HEK293 (cell line): ENCODE results near the gene HSD17B1.

Experiments
- CTCF ChIA-PET: fragments of 350-600 bp; formaldehyde crosslinking; extraction: SDS; loops from one replicate; lab custom pipeline; 2021; ENCODE audit warnings: antibody characterized with exemption; lab: Yijun Ruan, JAX
- POLR2A ChIA-PET: fragments of 300-600 bp; formaldehyde crosslinking; extraction: SDS; loops from one replicate; lab custom pipeline; 2020; ENCODE audit warnings: antibody characterized with exemption, inconsistent platforms; lab: Yijun Ruan, JAX
- H3K27ac ChIP-seq: fragments of 200-500 bp; sonication (Bioruptor generic); 2 replicates; pipeline ENCODE4 v1.5.1; 2014; ENCODE audit warnings: low read depth, low read length, control low read depth, inconsistent platforms; ENCODE audit errors: extremely low read depth
- H3K36me3 ChIP-seq, 2 experiments: fragments of 200-500 bp in 1 of 2; sonication (Bioruptor generic) in 1 of 2; 1 replicate in 1 of 2; 2 replicates in 1 of 2; pipeline ENCODE4 v1.5.1; 2014 to 2017; ENCODE audit warnings: inconsistent platforms in 2 of 2, low read length in 2 of 2; ENCODE audit not compliant: control insufficient read depth in 2 of 2, insufficient read depth in 1 of 2
- H3K4me1 ChIP-seq: fragments of 200-500 bp; sonication (Bioruptor generic); 2 replicates; pipeline ENCODE4 v1.5.1; 2014; ENCODE audit warnings: mild to moderate bottlenecking, low read length, inconsistent platforms; ENCODE audit not compliant: control insufficient read depth, insufficient read depth
- H3K4me3 ChIP-seq: 2 replicates; pipeline ENCODE4 v1.5.1; 2011; ENCODE audit warnings: low read depth, mild to moderate bottlenecking, control low read depth, low read length, moderate library complexity
- H3K9me3 ChIP-seq: fragments of 200-500 bp; sonication (Bioruptor generic); 2 replicates; pipeline ENCODE4 v1.5.1; 2014; ENCODE audit warnings: low read depth, low read length, inconsistent platforms; ENCODE audit not compliant: control insufficient read depth, insufficient read depth
- MZF1 ChIP-seq: fragments of 450-650 bp; formaldehyde crosslinking; IDR thresholded peaks from 2 replicates; pipeline ENCODE4 v1.5.1; 2017; ENCODE audit warnings: missing biosample characterization, missing genetic modification characterization, borderline replicate concordance
- OSR2 ChIP-seq: fragments of 450-650 bp; formaldehyde crosslinking; IDR thresholded peaks from 2 replicates; pipeline ENCODE4 v1.5.1; 2016; ENCODE audit warnings: missing biosample characterization, missing genetic modification characterization
- ZIC2 ChIP-seq: fragments of 450-650 bp; formaldehyde crosslinking; IDR thresholded peaks from 2 replicates; pipeline ENCODE4 v1.5.1; 2016; ENCODE audit warnings: missing biosample characterization, missing genetic modification characterization
- ZNF114 ChIP-seq: fragments of 450-650 bp; formaldehyde crosslinking; IDR thresholded peaks from 2 replicates; pipeline ENCODE4 v1.5.0; 2017; ENCODE audit warnings: missing biosample characterization, missing genetic modification characterization
- ZNF211 ChIP-seq: fragments of 450-650 bp; formaldehyde crosslinking; IDR thresholded peaks from 2 replicates; pipeline ENCODE4 v1.5.1; 2016; ENCODE audit warnings: low read depth, missing biosample characterization, missing genetic modification characterization
- ZNF416 ChIP-seq: fragments of 450-650 bp; formaldehyde crosslinking; IDR thresholded peaks from 2 replicates; pipeline ENCODE4 v1.5.1; 2016; ENCODE audit warnings: missing biosample characterization, missing genetic modification characterization
- TF ChIP-seq, protein P1 (sequence below): fragments of 450-650 bp; formaldehyde crosslinking; IDR thresholded peaks from 2 replicates; pipeline ENCODE4 v1.5.1; 2017; ENCODE audit warnings: missing biosample characterization, missing genetic modification characterization
- TF ChIP-seq, protein P2 (sequence below): fragments of 450-650 bp; formaldehyde crosslinking; IDR thresholded peaks from 2 replicates; pipeline ENCODE4 v1.5.1; 2016; ENCODE audit warnings: missing biosample characterization, missing genetic modification characterization

HSD17B1 gene

DNA sequence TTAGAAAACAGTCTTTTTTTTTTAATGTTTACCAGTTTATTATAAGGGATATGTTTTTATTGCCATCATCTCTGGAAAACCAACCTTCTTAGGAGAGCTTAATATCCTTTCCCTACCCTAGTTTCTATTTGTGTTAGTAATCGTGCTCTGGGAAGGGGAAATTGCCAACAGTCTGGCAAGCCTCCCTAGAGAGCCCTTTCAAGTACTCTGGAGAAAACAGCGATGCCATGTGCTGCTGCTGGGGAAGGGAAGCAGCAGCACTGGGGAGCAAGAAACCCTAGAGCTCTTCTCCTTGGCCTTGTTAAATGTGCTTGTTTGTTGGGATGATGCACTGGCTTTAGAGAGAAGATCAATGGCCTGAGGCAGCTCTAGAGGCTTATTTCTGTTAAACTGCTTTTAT, 46.2 kb downstream of the HSD17B1 start:
- peaks cover 6 to 12% of the 10 kb centered on the region in 2 experiments; a peak in 2 of 3 replicates for H3K36me3 ChIP-seq
- H3K9me3 ChIP-seq: no peaks in the 10 kb centered on the region
- H3K4me3 ChIP-seq: no peak overlapping the region
- no peak for TF ChIP-seq ZNF416 (tag by site-specific recombination)
- TF ChIP-seq ZIC2 (tag by site-specific recombination): no peak
- peak; percentile 71; the same call in 1 of the 2 replicates for TF ChIP-seq MZF1
- TF ChIP-seq ZNF114: no peak
- TF ChIP-seq, protein P1, sequence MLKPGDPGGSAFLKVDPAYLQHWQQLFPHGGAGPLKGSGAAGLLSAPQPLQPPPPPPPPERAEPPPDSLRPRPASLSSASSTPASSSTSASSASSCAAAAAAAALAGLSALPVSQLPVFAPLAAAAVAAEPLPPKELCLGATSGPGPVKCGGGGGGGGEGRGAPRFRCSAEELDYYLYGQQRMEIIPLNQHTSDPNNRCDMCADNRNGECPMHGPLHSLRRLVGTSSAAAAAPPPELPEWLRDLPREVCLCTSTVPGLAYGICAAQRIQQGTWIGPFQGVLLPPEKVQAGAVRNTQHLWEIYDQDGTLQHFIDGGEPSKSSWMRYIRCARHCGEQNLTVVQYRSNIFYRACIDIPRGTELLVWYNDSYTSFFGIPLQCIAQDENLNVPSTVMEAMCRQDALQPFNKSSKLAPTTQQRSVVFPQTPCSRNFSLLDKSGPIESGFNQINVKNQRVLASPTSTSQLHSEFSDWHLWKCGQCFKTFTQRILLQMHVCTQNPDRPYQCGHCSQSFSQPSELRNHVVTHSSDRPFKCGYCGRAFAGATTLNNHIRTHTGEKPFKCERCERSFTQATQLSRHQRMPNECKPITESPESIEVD: peak; percentile 44; the same call in 1 of the 2 replicates
- TF ChIP-seq, protein P2, sequence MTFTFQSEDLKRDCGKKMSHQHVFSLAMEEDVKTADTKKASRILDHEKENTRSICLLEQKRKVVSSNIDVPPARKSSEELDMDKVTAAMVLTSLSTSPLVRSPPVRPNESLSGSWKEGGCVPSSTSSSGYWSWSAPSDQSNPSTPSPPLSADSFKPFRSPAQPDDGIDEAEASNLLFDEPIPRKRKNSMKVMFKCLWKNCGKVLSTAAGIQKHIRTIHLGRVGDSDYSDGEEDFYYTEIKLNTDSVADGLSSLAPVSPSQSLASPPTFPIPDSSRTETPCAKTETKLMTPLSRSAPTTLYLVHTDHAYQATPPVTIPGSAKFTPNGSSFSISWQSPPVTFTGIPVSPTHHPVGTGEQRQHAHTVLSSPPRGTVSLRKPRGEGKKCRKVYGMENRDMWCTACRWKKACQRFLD (tag by site-specific recombination): no peak
- no peak for TF ChIP-seq OSR2 (tag by site-specific recombination)
- ChIA-PET POLR2A (interaction anchor here (1.0 to 3.0 kb wide), 2 partner anchors 11 to 60 kb away, joined by 3 to 10 read pairs; partner anchors contain the start of genes RETREG3, TUBG1 and TUBG2), CTCF (interaction anchor here (0.6 to 3.8 kb wide), 7 partner anchors 21 to 376 kb away, joined by 3 to 19 read pairs (median 3); no protein-coding TSS in a partner anchor)
- no peak overlapping the region for H3K27ac ChIP-seq
- H3K4me1 ChIP-seq: peaks cover 3% of the 10 kb centered on the region; the same call in 1 of the 2 replicates

DNA sequence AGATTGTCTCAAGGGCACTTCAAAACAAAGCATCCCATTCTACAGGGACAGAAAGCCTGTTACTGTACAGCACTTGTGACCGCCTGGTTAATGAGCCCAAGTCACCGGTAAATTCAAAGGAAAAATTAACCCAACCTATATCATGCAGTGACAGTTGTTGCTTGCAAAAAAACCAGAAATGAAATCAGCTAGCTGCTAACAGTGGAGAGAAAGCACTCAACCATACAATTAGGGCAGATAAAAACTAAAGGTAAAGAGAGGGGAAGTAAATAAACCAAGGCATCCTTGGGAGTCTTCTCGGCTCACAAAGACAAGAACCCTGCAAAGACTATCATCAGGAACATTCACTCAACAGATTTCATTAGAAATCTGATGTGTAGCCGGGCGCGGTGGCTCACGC, 50.6 kb downstream of the HSD17B1 start:
- ChIA-PET CTCF (no interaction called here), POLR2A (no interaction called here)
- Histone ChIP-seq H3K27ac (no peak overlapping the region; the same call in 1 of the 2 replicates), H3K9me3 (no peaks in the 10 kb centered on the region), H3K4me1 (peaks cover 20% of the 10 kb centered on the region), H3K36me3 (peaks cover 5 to 6% of the 10 kb centered on the region in 2 experiments; a peak in 2 of 3 replicates), H3K4me3 (no peak overlapping the region)
- TF ChIP-seq, protein P1: peak; percentile 70
- no peak for TF ChIP-seq ZNF211 (tag by site-specific recombination)
